ENCODE results near the gene VPS4B.
A peak's percentile ranks its signal among the peaks of the same experiment; 100 is the strongest.

VPS4B gene

DNA sequence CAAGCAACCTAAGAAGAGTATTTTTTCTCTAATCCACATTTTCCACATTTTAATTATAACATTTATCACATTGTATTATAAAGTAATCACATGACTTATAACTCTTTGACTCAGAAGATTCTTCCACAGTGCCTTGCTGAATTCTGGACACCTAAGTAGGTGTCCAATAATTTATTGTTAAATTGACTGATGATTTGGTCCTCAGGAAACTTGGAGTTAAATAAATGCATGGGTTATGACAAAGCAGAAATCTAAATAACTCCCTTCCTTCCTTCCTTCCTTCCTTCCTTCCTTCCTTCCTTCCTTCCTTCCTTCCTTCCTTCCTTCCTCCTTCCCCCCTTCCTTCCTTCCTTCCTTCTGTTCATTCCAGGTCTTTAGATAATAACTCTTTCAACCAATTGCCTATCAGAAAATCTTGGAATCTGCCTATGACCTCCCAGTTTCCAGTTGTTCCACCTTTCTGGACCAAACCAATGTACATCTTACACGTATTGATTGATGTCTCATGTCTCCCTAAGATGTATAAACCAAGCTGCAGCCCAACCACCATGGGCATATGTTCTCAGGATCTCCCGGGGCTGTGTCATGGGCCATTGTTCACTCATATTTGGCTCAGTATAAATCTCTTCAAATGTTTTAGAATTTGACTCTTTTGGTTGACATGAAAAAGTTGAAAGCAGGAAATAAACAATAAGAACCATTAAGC, 44.8 kb downstream of the VPS4B start:
- no peak for DNase-seq (ENCODE audit: low read depth)
- TF ChIP-seq, protein P1, sequence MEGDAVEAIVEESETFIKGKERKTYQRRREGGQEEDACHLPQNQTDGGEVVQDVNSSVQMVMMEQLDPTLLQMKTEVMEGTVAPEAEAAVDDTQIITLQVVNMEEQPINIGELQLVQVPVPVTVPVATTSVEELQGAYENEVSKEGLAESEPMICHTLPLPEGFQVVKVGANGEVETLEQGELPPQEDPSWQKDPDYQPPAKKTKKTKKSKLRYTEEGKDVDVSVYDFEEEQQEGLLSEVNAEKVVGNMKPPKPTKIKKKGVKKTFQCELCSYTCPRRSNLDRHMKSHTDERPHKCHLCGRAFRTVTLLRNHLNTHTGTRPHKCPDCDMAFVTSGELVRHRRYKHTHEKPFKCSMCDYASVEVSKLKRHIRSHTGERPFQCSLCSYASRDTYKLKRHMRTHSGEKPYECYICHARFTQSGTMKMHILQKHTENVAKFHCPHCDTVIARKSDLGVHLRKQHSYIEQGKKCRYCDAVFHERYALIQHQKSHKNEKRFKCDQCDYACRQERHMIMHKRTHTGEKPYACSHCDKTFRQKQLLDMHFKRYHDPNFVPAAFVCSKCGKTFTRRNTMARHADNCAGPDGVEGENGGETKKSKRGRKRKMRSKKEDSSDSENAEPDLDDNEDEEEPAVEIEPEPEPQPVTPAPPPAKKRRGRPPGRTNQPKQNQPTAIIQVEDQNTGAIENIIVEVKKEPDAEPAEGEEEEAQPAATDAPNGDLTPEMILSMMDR (IDR thresholded peaks at IDR 0.05; ENCODE audit: insufficient read depth, low read depth, low read length, missing control alignments): no peak
- H3K4me3 ChIP-seq (ENCODE audit: low read depth, low read length): no peak overlapping the region

DNA sequence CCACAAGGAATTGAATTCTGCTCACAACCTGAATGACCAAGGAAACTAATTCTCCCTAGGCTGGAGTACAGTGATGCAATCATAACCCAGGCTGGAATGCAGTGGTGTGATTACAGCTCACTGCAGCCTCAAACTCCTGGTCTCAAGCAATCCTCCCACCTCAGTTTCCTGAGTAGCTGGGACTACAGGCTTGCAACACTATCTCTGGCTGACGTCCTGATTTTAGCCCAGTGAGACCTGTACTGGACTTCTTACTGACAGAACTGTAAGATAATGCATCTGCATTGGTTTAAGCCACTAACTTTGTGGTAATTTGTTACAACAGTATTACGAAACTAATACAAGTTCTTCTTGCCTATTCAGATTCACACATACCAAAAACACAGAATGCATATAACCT, 45.7 kb downstream of the VPS4B start:
- no peak for DNase-seq (ENCODE audit: low read depth)
- TF ChIP-seq, protein P1 (IDR thresholded peaks at IDR 0.05; ENCODE audit: insufficient read depth, low read depth, low read length, missing control alignments): no peak
- no peak overlapping the region for H3K4me3 ChIP-seq (ENCODE audit: low read depth, low read length)

DNA sequence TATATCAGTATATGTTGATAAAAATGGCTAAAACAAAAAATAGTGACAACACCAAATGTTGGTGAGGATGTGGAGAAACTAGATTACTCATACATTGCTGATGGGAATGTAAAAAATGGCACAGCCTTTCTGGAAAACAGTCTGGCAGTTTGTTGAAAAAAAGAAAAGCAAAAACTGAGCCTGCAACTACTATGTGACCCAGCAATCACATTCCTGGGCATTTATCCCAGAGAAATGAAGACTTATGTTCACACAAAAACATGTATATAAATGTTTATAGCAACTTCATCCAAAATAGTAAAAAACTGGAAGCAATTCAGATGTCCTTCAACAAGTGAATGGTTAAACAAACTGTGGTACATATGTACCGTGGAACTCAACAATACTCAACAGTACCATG, 47.7 kb downstream of the VPS4B start:
- DNase-seq (ENCODE audit: low read depth): no peak
- TF ChIP-seq, protein P1 (IDR thresholded peaks at IDR 0.05; ENCODE audit: insufficient read depth, low read depth, low read length, missing control alignments): no peak
- H3K4me3 ChIP-seq (ENCODE audit: low read depth, low read length): no peak overlapping the region

DNA sequence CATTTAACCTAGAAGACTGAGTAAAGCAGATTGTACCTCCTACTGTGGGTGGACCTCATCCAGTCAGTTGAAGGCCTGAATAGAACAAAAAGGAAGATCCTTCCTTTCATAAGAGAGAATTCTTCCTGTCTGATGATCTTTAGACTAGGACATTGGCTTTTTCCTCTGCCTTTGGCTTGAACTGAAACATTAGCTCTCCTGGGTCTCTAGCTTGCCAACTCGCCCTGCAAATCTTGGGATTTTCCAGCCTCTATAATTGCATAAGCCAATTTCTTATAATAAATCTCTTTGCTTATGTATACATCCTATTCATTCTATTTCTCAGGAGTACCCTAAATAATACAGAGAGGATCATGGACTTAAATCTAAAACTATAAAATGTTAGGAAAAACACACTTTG, 49.1 kb downstream of the VPS4B start:
- TF ChIP-seq, protein P1 (IDR thresholded peaks at IDR 0.05; ENCODE audit: insufficient read depth, low read depth, low read length, missing control alignments): no peak
- H3K4me3 ChIP-seq (ENCODE audit: low read depth, low read length): no peak overlapping the region
- DNase-seq (ENCODE audit: low read depth): no peak

DNA sequence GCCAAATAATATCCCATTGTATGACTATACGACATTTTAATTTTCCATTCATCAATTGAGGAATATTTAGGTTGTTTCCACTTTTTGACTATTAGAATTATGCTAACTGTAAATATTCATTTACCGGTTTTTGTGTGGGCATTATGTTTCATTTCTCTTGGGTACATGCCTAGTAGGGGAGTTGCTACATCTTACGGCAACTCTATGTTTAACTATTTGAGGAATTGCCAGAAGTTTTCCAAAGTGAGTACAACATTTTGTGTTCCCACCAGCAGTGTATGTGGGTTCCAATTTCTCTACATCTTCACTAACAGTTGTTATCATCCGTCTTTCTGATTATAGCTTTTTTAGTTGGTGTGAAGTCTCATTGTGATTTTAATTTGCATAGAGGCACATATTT, 53.7 kb downstream of the VPS4B start:
- no peak overlapping the region for H3K4me3 ChIP-seq (ENCODE audit: low read depth, low read length)
- no peak for DNase-seq (ENCODE audit: low read depth)
- TF ChIP-seq, protein P1 (IDR thresholded peaks at IDR 0.05; ENCODE audit: insufficient read depth, low read depth, low read length, missing control alignments): no peak

DNA sequence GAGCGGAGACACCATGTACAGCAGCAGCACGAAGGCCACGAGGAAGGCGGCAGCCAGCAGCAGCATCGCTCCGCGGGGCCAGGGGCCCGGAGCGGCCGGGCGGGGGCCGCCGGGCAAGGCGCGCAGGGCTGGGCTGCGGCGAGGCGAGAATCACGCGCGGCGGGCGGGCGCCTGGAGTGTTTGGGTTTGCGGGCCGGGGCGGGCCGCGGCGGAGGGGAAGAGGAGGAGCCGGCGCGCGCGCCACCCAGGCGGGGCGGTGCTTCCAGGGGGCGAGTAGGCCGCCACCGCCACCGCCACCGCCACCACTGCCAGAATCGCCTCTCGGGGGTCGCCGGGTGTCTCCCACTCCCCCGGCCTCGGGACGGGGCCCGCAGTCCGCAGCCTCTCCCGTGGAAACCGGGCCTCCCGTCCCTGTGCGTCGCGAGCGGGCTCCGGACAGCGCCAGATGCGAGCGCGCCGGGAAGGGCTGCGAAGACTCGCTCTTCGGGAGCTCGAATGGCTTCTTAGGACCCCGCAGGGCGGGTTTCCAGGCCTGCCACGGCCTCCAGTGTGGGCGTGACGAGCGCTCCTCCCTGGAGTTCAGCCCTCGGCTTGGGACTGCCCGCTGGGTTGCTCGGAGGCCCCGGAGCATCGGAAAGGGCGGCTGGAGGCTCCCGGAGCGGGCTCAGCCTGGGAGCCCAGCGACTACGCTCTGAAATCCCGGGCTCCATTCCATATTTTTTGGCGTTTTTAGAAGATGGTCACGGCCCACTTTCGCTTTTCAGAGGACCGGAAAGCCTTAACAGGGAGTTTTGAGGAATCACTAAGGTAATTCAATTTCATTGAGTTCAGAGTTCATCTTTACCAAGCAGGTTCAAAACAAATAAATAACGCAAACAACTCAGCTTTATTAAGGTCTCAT, 55.0 kb downstream of the VPS4B start, which contains the start of gene KDSR:
TSS of gene KDSR (minus strand) at position 154 of the 901 bp plus-strand sequence. CDS start at position 66, 88 bp downstream.
- H3K4me3 ChIP-seq (ENCODE audit: low read depth, low read length): peak within 1 kb of the TSS; percentile 88
- DNase-seq (ENCODE audit: low read depth): peak; percentile 95
- TF ChIP-seq, protein P1 (IDR thresholded peaks at IDR 0.05; ENCODE audit: insufficient read depth, low read depth, low read length, missing control alignments): no peak
